Endothelial cell of umbilical vein (primary cell): ENCODE results near the gene ASB8.

Source experiments
- EZH2 ChIP-seq: IDR thresholded peaks from 2 replicates; pipeline ENCODE4 v1.6.1; 2012; ENCODE audit warnings: borderline replicate concordance, low read depth, mild to moderate bottlenecking, moderate library complexity, low read length, inconsistent platforms; ENCODE audit not compliant: severe bottlenecking
- JUN ChIP-seq: IDR thresholded peaks from 2 replicates; pipeline ENCODE4 v1.6.1; 2011; ENCODE audit warnings: borderline replicate concordance, low read depth; ENCODE audit not compliant: insufficient read length, insufficient read depth
- MYC ChIP-seq: IDR thresholded peaks from one replicate; pipeline ENCODE4 v1.6.1; 2011; ENCODE audit warnings: mild to moderate bottlenecking, low read depth, low read length
- POLR2A ChIP-seq: IDR thresholded peaks from 2 replicates; pipeline ENCODE4 v1.6.1; 2012; ENCODE audit warnings: low read depth, mild to moderate bottlenecking, control low read depth, low read length
- POLR2AphosphoS5 ChIP-seq: IDR thresholded peaks from 2 replicates; pipeline ENCODE4 v1.6.1; 2012; ENCODE audit warnings: low read depth, mild to moderate bottlenecking, control low read depth, low read length, moderate library complexity; ENCODE audit not compliant: insufficient read depth
- TF ChIP-seq, protein P1 (sequence below), 2 donors: IDR thresholded peaks; 1 replicate in 1 of 2; 2 replicates in 1 of 2; pipeline ENCODE4 v1.5.1; 2011; ENCODE audit warnings: low read length in 2 of 2, mild to moderate bottlenecking in 2 of 2, moderate library complexity in 2 of 2, control low read depth in 1 of 2, inconsistent platforms in 1 of 2, low read depth in 1 of 2; ENCODE audit not compliant: insufficient read depth in 1 of 2; ENCODE audit errors: extremely low read depth in 1 of 2
- TF ChIP-seq, protein P2 (sequence below): IDR thresholded peaks from 2 replicates; pipeline ENCODE4 v1.6.1; 2011; ENCODE audit not compliant: insufficient read depth, insufficient read length

DNA sequence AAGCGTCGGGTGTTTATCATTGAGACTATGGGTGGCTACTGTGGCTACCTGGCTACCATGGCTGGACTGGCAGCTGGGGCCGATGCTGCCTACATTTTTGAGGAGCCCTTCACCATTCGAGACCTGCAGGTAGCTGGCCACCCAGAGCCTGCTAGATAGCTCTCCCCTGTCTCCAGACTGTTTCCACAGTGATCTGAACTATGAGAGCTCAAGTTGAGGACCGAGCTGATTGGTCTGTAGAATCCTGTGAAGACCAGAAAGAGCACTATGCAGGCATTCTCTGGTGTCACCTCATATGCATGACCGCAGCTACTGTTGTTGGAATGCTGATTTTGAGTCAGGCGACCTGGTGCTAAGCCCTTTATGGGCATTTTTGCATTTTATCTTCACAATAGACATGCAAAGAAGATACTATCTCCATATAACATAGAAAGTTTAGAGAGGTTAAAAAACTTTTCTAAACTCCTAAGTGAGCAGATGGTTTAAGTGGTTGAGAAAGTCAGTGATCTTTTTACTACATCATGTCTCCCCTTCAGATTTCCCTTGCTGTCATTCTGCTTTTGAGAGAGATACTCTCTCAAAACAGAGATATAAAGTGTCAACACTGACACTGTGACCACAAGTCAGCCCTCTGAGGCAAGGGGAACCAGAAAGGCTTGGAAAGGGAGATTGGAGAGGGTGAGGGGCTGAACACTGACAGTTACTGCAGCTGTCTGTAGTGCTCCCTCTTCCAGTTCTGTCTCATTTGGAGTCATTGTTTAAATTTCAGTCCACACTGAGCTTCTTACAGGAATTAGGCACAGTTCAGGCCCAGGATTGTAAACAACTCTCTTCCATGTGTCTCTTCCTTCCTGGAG is 14.3 kb downstream of the ASB8 start:
- no peak for TF ChIP-seq POLR2A
- TF ChIP-seq, protein P1, sequence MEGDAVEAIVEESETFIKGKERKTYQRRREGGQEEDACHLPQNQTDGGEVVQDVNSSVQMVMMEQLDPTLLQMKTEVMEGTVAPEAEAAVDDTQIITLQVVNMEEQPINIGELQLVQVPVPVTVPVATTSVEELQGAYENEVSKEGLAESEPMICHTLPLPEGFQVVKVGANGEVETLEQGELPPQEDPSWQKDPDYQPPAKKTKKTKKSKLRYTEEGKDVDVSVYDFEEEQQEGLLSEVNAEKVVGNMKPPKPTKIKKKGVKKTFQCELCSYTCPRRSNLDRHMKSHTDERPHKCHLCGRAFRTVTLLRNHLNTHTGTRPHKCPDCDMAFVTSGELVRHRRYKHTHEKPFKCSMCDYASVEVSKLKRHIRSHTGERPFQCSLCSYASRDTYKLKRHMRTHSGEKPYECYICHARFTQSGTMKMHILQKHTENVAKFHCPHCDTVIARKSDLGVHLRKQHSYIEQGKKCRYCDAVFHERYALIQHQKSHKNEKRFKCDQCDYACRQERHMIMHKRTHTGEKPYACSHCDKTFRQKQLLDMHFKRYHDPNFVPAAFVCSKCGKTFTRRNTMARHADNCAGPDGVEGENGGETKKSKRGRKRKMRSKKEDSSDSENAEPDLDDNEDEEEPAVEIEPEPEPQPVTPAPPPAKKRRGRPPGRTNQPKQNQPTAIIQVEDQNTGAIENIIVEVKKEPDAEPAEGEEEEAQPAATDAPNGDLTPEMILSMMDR (IDR thresholded peaks at IDR 0.05; ENCODE audit: extremely low read depth in 1 of 2, insufficient read depth in 1 of 2, low read depth in 1 of 2, low read length in 2 of 2): no peak
- TF ChIP-seq POLR2AphosphoS5: no peak
- TF ChIP-seq MYC: no peak
- no peak for TF ChIP-seq JUN
- TF ChIP-seq, protein P2, sequence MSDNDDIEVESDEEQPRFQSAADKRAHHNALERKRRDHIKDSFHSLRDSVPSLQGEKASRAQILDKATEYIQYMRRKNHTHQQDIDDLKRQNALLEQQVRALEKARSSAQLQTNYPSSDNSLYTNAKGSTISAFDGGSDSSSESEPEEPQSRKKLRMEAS: no peak
- TF ChIP-seq EZH2: no peak
